ENCODE results near the gene KPNA3. TPM values are rescaled to one million over a fixed set of nuclear protein-coding genes. Genes with fewer than 3 reads are reported as not detected.

Gene KPNA3
- total and polyA plus RNA-seq, 4 donors: 16.2 to 41.6 (median 24.1) TPM

- peaks cover 0 to 7% (median 0%) of the 10 kb centered on the region in 5 donors for H3K4me1 ChIP-seq (ENCODE audit: control insufficient read depth in 5 of 5, insufficient read depth in 5 of 5, low read length in 5 of 5)
- no peak overlapping the region for H3K4me3 ChIP-seq
- no peaks in the 10 kb centered on the region for H3K9me3 ChIP-seq (ENCODE audit: control insufficient read depth in 4 of 4, insufficient read depth in 3 of 4, low read length in 3 of 4)
- no peak overlapping the region for H3K27ac ChIP-seq (ENCODE audit: low read depth in 1 of 2, low read length in 1 of 2)
- DNase-seq (no peak), ATAC-seq (ENCODE audit: insufficient read depth, low FRiP score) (no peak)
- 77 to 78% methylated on average over 2 of the region's 2 CpGs for WGBS, 2 donors
- peaks cover 0 to 19% (median 7%) of the 10 kb centered on the region in 4 donors for H3K36me3 ChIP-seq (ENCODE audit: control insufficient read depth in 4 of 4, insufficient read depth in 4 of 4, low read length in 4 of 4)
- H3K27me3 ChIP-seq (ENCODE audit: control insufficient read depth in 3 of 3, insufficient read depth in 3 of 3, low read length in 2 of 3): no peaks in the 10 kb centered on the region
- no peak overlapping the region for H3K9ac ChIP-seq (ENCODE audit: insufficient read depth in 1 of 2, low read length in 2 of 2)
- no peak for TF ChIP-seq CTCF (IDR thresholded peaks at IDR 0.05; ENCODE audit: control extremely low read depth, extremely low read depth)
These were observed 124.7 kb downstream of the KPNA3 start for GRCh38 chr13:49667773-49668172.

GRCh38 chr13:49664606-49665005 lies 127.9 kb downstream of the KPNA3 start:
- ATAC-seq (ENCODE audit: insufficient read depth, low FRiP score): no peak
- Histone ChIP-seq H3K27me3 (ENCODE audit: control insufficient read depth in 3 of 3, insufficient read depth in 3 of 3, low read length in 2 of 3) (no peaks in the 10 kb centered on the region), H3K36me3 (ENCODE audit: control insufficient read depth in 4 of 4, insufficient read depth in 4 of 4, low read length in 4 of 4) (peaks cover 5 to 25% (median 12%) of the 10 kb centered on the region in 4 donors), H3K9ac (ENCODE audit: insufficient read depth in 1 of 2, low read length in 2 of 2) (no peak overlapping the region), H3K4me3 (no peak overlapping the region), H3K27ac (ENCODE audit: low read depth in 1 of 2, low read length in 1 of 2) (no peak overlapping the region), H3K4me1 (ENCODE audit: control insufficient read depth in 5 of 5, insufficient read depth in 5 of 5, low read length in 5 of 5) (no peaks in the 10 kb centered on the region), H3K9me3 (ENCODE audit: control insufficient read depth in 4 of 4, insufficient read depth in 3 of 4, low read length in 3 of 4) (no peaks in the 10 kb centered on the region)
- WGBS, 2 donors: 88 to 93% methylated on average over 4 of the region's 4 CpGs
- DNase-seq: no peak
- no peak for TF ChIP-seq CTCF (IDR thresholded peaks at IDR 0.05; ENCODE audit: control extremely low read depth, extremely low read depth)

- WGBS, 2 donors: 87 to 92% methylated on average over 9 of the region's 9 CpGs
- peaks cover 0 to 6% (median 0%) of the 10 kb centered on the region in 5 donors for H3K4me1 ChIP-seq (ENCODE audit: control insufficient read depth in 5 of 5, insufficient read depth in 5 of 5, low read length in 5 of 5)
- no peaks in the 10 kb centered on the region for H3K27me3 ChIP-seq (ENCODE audit: control insufficient read depth in 3 of 3, insufficient read depth in 3 of 3, low read length in 2 of 3)
- no peak overlapping the region for H3K4me3 ChIP-seq
- no peak overlapping the region for H3K9ac ChIP-seq (ENCODE audit: insufficient read depth in 1 of 2, low read length in 2 of 2)
- no peaks in the 10 kb centered on the region for H3K9me3 ChIP-seq (ENCODE audit: control insufficient read depth in 4 of 4, insufficient read depth in 3 of 4, low read length in 3 of 4)
- ATAC-seq (ENCODE audit: insufficient read depth, low FRiP score) (no peak), DNase-seq (no peak)
- no peak overlapping the region for H3K27ac ChIP-seq (ENCODE audit: low read depth in 1 of 2, low read length in 1 of 2)
- peaks cover 5 to 13% (median 7%) of the 10 kb centered on the region in 4 donors for H3K36me3 ChIP-seq (ENCODE audit: control insufficient read depth in 4 of 4, insufficient read depth in 4 of 4, low read length in 4 of 4)
- TF ChIP-seq CTCF (IDR thresholded peaks at IDR 0.05; ENCODE audit: control extremely low read depth, extremely low read depth): no peak
These were observed 135.2 kb downstream of the KPNA3 start for GRCh38 chr13:49657241-49657641.

GRCh38 chr13:49655906-49656305 lies 136.6 kb downstream of the KPNA3 start:
- H3K9me3 ChIP-seq (ENCODE audit: control insufficient read depth in 4 of 4, insufficient read depth in 3 of 4, low read length in 3 of 4): no peaks in the 10 kb centered on the region
- no peak overlapping the region for H3K9ac ChIP-seq (ENCODE audit: insufficient read depth in 1 of 2, low read length in 2 of 2)
- ATAC-seq (ENCODE audit: insufficient read depth, low FRiP score): no peak
- no peak for TF ChIP-seq CTCF (IDR thresholded peaks at IDR 0.05; ENCODE audit: control extremely low read depth, extremely low read depth)
- H3K27me3 ChIP-seq (ENCODE audit: control insufficient read depth in 3 of 3, insufficient read depth in 3 of 3, low read length in 2 of 3): no peaks in the 10 kb centered on the region
- 92 to 96% methylated on average over 3 of the region's 3 CpGs for WGBS, 2 donors
- peaks cover 0 to 6% (median 0%) of the 10 kb centered on the region in 5 donors for H3K4me1 ChIP-seq (ENCODE audit: control insufficient read depth in 5 of 5, insufficient read depth in 5 of 5, low read length in 5 of 5)
- H3K36me3 ChIP-seq (ENCODE audit: control insufficient read depth in 4 of 4, insufficient read depth in 4 of 4, low read length in 4 of 4): peaks cover 4 to 11% (median 5%) of the 10 kb centered on the region in 4 donors
- H3K4me3 ChIP-seq: no peak overlapping the region
- H3K27ac ChIP-seq (ENCODE audit: low read depth in 1 of 2, low read length in 1 of 2): no peak overlapping the region
- no peak for DNase-seq

Measured in lung (tissue), 12 donors.